Liver (tissue), 9 donors: ENCODE data around the gene ATG9A. TPM values are rescaled to one million over a fixed set of nuclear protein-coding genes. Genes with fewer than 3 reads are reported as not detected.

ENCODE experiments used
- DNase-seq: peaks from one replicate; pipeline ENCODE4 v3.0.0-alpha.2; 2017; ENCODE audit warnings: low spot score
- H3K27ac ChIP-seq, 2 donors: one replicate each; pipeline ENCODE4 v1.7.0; 2013; ENCODE audit warnings: inconsistent platforms in 2 of 2, low read length in 2 of 2, control low read depth in 1 of 2, low read depth in 1 of 2, mild to moderate bottlenecking in 1 of 2
- H3K27me3 ChIP-seq, 4 donors: one replicate each; pipeline versions ENCODE4 v1.6.1 to v1.7.0; 2013; ENCODE audit warnings: low read length in 3 of 4, inconsistent platforms in 1 of 4, mild to moderate bottlenecking in 1 of 4, moderate library complexity in 1 of 4; ENCODE audit not compliant: control insufficient read depth in 4 of 4, insufficient read depth in 4 of 4
- H3K36me3 ChIP-seq, 4 donors: one replicate each; pipeline versions ENCODE4 v1.6.1 to v1.7.0; 2013; ENCODE audit warnings: low read length in 3 of 4, mild to moderate bottlenecking in 3 of 4, low read depth in 1 of 4, moderate library complexity in 1 of 4; ENCODE audit not compliant: control insufficient read depth in 4 of 4, insufficient read depth in 3 of 4
- H3K4me1 ChIP-seq, 4 donors: one replicate each; pipeline versions ENCODE4 v1.6.1 to v1.7.0; 2013; ENCODE audit warnings: low read length in 3 of 4, mild to moderate bottlenecking in 3 of 4, moderate library complexity in 1 of 4; ENCODE audit not compliant: control insufficient read depth in 4 of 4, insufficient read depth in 4 of 4
- H3K4me3 ChIP-seq, 3 donors: one replicate each; pipeline versions ENCODE4 v1.6.1 to v1.7.0; 2013; ENCODE audit warnings: low read length in 3 of 3, control low read depth in 1 of 3, low read depth in 1 of 3, mild to moderate bottlenecking in 1 of 3
- H3K9ac ChIP-seq, 2 donors: one replicate each; pipeline ENCODE4 v1.7.0; 2013; ENCODE audit warnings: low read length in 2 of 2, mild to moderate bottlenecking in 2 of 2, moderate library complexity in 2 of 2, control low read depth in 1 of 2, low read depth in 1 of 2
- H3K9me3 ChIP-seq, 4 donors: one replicate each; pipeline versions ENCODE4 v1.6.1 to v1.7.0; 2013; ENCODE audit warnings: low read length in 3 of 4; ENCODE audit not compliant: control insufficient read depth in 4 of 4
- EGR1 ChIP-seq, 2 donors: IDR thresholded peaks; 2 replicates each; pipeline ENCODE4 v1.6.1; 2016 to 2018; ENCODE audit warnings: antibody characterized with exemption in 2 of 2, low read depth in 2 of 2
- FOXA1 ChIP-seq: IDR thresholded peaks from 2 replicates; pipeline ENCODE4 v1.6.1; 2016; ENCODE audit warnings: antibody characterized with exemption
- GABPA ChIP-seq, 2 donors: IDR thresholded peaks in 1 of 2; conservative IDR thresholded peaks in 1 of 2; 2 replicates each; pipeline ENCODE4 v1.6.1; 2016; ENCODE audit warnings: antibody characterized with exemption in 2 of 2, mild to moderate bottlenecking in 1 of 2, moderate library complexity in 1 of 2
- HNF4A ChIP-seq, 2 donors: conservative IDR thresholded peaks; 2 replicates each; pipeline ENCODE4 v1.6.1; 2016; ENCODE audit warnings: antibody characterized with exemption in 2 of 2, mild to moderate bottlenecking in 2 of 2
- HNF4G ChIP-seq: IDR thresholded peaks from 2 replicates; pipeline ENCODE4 v1.6.1; 2016; ENCODE audit warnings: antibody characterized with exemption
- JUND ChIP-seq, 2 donors: IDR thresholded peaks; 2 replicates each; pipeline ENCODE4 v1.6.1; 2016; ENCODE audit warnings: antibody characterized with exemption in 2 of 2
- NR2F2 ChIP-seq: IDR thresholded peaks from 2 replicates; pipeline ENCODE4 v1.6.1; 2016; ENCODE audit warnings: antibody characterized with exemption
- RAD21 ChIP-seq, 2 donors: IDR thresholded peaks; 2 replicates each; pipeline ENCODE4 v1.6.1; 2016; ENCODE audit warnings: antibody characterized with exemption in 2 of 2, mild to moderate bottlenecking in 2 of 2
- RXRA ChIP-seq, 2 donors: IDR thresholded peaks; 2 replicates each; pipeline ENCODE4 v1.6.1; 2017 to 2018; ENCODE audit warnings: antibody characterized with exemption in 2 of 2, mild to moderate bottlenecking in 1 of 2
- SP1 ChIP-seq: IDR thresholded peaks from 2 replicates; pipeline ENCODE4 v1.6.1; 2018; ENCODE audit warnings: antibody characterized with exemption, mild to moderate bottlenecking
- TAF1 ChIP-seq: conservative IDR thresholded peaks from 2 replicates; pipeline ENCODE4 v1.6.1; 2016; ENCODE audit warnings: antibody characterized with exemption, mild to moderate bottlenecking
- YY1 ChIP-seq: IDR thresholded peaks from 2 replicates; pipeline ENCODE4 v1.6.1; 2016; ENCODE audit warnings: antibody characterized with exemption, mild to moderate bottlenecking
- WGBS: extraction: QIAGEN DNeasy Blood & Tissue Kit; methylation state at CpG from one replicate; pipeline ENCODE4 v1.1.7; 2013; 5-methylcytosine and 5-hydroxymethylcytosine counted together
- polyA plus RNA-seq, 2 donors: library from polyadenylated mRNA; stranded (reverse) in 1 of 2; unstranded in 1 of 2; fragments of 200-250 nt in 1 of 2; fragments of >200 nt in 1 of 2; fragmentation: Nextera tagmentation in 1 of 2; extraction: Ambion mirVana in 1 of 2; gene quantifications; one replicate each; pipeline versions ENCODE4 v1.2.1 to v1.2.3, GENCODE V29; 2013 to 2015
- total RNA-seq, 2 donors: library from RNA; depleted of rRNA; stranded (reverse); fragments of >200 nt; gene quantifications; one replicate each; pipeline ENCODE4 v1.2.3, GENCODE V29; 2014
- TF ChIP-seq, protein P1 (sequence below): fragments of 150-350 bp; IDR thresholded peaks from 2 replicates; pipeline ENCODE4 v1.5.1; 2017; ENCODE audit warnings: improper control_type of control experiment, low read depth, low read length; ENCODE audit not compliant: missing input control
- TF ChIP-seq, protein P2 (sequence below): IDR thresholded peaks from 2 replicates; pipeline ENCODE4 v1.6.1; 2016; ENCODE audit warnings: antibody characterized with exemption
- TF ChIP-seq, protein P3 (sequence below): IDR thresholded peaks from 2 replicates; pipeline ENCODE4 v1.6.1; 2016; ENCODE audit warnings: antibody characterized with exemption, mild to moderate bottlenecking
- TF ChIP-seq, protein P4 (sequence below): IDR thresholded peaks from 2 replicates; pipeline ENCODE4 v1.6.1; 2016; ENCODE audit warnings: antibody characterized with exemption
- donor health status: healthy.
- donor health status: healthy.
- donor health status: healthy.
- donor health status: healthy.
- donor health status: healthy.

Gene ATG9A
- total and polyA plus RNA-seq, 4 donors: 24.3 to 68.1 (median 37.9) TPM

DNA sequence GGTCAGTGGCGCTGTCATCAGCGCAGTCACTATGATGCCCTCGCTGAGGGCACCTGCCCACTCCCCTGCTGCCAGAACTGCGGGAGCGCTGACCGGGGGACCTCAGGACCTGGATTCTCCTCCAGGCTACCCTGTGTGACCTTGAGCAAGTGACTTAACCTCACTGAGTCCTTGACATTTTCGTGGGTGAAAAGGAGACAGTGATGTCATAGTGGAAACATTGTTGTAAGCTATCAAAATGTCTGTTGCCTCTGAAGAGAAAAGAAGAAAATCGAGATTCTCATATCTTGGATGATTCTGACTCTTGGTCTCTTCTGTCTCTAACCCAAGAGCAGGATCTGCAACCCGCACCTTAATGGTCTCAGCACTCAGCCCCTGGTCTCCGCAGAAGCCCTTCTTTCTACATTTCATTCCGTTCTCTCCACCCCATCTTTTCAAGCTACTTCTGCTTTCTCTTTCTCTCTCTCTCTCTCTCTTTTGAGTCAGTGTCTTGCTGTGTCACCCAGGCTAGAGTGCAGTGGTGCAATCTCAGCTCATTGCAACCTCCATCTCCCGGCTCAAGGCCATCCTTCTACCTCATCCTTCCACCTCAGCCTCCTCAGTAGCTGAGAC lies 25.3 kb upstream of the ATG9A start:
- Histone ChIP-seq H3K27me3 (no peaks in the 10 kb centered on the region), H3K36me3 (peaks cover 0 to 3% (median 0%) of the 10 kb centered on the region in 4 donors), H3K9me3 (no peaks in the 10 kb centered on the region), H3K27ac (peak overlapping the region; percentile 65 to 79), H3K9ac (peak overlapping the region; percentile 51 to 65), H3K4me1 (peaks cover 12 to 33% (median 22%) of the 10 kb centered on the region in 4 donors), H3K4me3 (peak overlapping the region; percentile 63 to 86 (median 64))
- WGBS: 23% methylated on average over 12 of the region's 12 CpGs
- no peak for TF ChIP-seq EGR1 (IDR thresholded peaks at IDR 0.05; ENCODE audit: low read depth in 2 of 2)
- no peak for TF ChIP-seq HNF4G
- TF ChIP-seq YY1: no peak
- TF ChIP-seq, protein P1, sequence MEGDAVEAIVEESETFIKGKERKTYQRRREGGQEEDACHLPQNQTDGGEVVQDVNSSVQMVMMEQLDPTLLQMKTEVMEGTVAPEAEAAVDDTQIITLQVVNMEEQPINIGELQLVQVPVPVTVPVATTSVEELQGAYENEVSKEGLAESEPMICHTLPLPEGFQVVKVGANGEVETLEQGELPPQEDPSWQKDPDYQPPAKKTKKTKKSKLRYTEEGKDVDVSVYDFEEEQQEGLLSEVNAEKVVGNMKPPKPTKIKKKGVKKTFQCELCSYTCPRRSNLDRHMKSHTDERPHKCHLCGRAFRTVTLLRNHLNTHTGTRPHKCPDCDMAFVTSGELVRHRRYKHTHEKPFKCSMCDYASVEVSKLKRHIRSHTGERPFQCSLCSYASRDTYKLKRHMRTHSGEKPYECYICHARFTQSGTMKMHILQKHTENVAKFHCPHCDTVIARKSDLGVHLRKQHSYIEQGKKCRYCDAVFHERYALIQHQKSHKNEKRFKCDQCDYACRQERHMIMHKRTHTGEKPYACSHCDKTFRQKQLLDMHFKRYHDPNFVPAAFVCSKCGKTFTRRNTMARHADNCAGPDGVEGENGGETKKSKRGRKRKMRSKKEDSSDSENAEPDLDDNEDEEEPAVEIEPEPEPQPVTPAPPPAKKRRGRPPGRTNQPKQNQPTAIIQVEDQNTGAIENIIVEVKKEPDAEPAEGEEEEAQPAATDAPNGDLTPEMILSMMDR: no peak
- TF ChIP-seq, protein P2, sequence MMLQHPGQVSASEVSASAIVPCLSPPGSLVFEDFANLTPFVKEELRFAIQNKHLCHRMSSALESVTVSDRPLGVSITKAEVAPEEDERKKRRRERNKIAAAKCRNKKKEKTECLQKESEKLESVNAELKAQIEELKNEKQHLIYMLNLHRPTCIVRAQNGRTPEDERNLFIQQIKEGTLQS: no peak
- no peak for TF ChIP-seq NR2F2
- TF ChIP-seq JUND (IDR thresholded peaks at IDR 0.05): no peak
- TF ChIP-seq FOXA1: no peak
- TF ChIP-seq HNF4A (conservative IDR thresholded peaks at IDR 0.05): no peak
- TF ChIP-seq, protein P3, sequence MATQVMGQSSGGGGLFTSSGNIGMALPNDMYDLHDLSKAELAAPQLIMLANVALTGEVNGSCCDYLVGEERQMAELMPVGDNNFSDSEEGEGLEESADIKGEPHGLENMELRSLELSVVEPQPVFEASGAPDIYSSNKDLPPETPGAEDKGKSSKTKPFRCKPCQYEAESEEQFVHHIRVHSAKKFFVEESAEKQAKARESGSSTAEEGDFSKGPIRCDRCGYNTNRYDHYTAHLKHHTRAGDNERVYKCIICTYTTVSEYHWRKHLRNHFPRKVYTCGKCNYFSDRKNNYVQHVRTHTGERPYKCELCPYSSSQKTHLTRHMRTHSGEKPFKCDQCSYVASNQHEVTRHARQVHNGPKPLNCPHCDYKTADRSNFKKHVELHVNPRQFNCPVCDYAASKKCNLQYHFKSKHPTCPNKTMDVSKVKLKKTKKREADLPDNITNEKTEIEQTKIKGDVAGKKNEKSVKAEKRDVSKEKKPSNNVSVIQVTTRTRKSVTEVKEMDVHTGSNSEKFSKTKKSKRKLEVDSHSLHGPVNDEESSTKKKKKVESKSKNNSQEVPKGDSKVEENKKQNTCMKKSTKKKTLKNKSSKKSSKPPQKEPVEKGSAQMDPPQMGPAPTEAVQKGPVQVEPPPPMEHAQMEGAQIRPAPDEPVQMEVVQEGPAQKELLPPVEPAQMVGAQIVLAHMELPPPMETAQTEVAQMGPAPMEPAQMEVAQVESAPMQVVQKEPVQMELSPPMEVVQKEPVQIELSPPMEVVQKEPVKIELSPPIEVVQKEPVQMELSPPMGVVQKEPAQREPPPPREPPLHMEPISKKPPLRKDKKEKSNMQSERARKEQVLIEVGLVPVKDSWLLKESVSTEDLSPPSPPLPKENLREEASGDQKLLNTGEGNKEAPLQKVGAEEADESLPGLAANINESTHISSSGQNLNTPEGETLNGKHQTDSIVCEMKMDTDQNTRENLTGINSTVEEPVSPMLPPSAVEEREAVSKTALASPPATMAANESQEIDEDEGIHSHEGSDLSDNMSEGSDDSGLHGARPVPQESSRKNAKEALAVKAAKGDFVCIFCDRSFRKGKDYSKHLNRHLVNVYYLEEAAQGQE: no peak
- TF ChIP-seq RAD21 (IDR thresholded peaks at IDR 0.05): no peak
- TF ChIP-seq, protein P4, sequence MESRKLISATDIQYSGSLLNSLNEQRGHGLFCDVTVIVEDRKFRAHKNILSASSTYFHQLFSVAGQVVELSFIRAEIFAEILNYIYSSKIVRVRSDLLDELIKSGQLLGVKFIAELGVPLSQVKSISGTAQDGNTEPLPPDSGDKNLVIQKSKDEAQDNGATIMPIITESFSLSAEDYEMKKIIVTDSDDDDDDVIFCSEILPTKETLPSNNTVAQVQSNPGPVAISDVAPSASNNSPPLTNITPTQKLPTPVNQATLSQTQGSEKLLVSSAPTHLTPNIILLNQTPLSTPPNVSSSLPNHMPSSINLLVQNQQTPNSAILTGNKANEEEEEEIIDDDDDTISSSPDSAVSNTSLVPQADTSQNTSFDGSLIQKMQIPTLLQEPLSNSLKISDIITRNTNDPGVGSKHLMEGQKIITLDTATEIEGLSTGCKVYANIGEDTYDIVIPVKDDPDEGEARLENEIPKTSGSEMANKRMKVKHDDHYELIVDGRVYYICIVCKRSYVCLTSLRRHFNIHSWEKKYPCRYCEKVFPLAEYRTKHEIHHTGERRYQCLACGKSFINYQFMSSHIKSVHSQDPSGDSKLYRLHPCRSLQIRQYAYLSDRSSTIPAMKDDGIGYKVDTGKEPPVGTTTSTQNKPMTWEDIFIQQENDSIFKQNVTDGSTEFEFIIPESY: no peak
- TF ChIP-seq SP1: no peak
- no peak for TF ChIP-seq TAF1
- TF ChIP-seq RXRA (IDR thresholded peaks at IDR 0.05): no peak
- TF ChIP-seq GABPA (IDR thresholded peaks at IDR 0.05 in 1 of 2, conservative IDR thresholded peaks at IDR 0.05 in 1 of 2): no peak
- DNase-seq: no peak
